ENCODE data around the gene RDH13.

The RDH13 gene

DNA sequence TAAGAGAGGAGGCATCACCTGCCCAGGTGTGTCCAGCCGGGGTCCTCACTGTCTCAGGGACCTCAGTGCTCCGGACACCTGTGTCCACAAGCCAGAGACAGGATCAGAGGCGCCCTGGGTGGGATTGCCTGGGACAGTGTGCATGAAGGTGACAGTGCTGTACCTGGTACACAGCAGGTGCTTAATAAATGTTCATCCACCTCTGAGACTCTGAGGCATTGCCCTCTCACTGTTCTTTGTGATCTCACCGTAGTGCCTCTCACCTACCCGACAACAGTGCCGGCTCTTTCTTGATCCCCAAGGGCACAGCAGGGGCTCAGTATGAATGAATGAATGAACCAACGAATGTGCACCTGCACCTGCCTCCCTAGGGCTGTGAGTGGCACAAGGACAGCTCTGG is 9.2 kb downstream of the RDH13 start:
- TF ChIP-seq, protein P1, sequence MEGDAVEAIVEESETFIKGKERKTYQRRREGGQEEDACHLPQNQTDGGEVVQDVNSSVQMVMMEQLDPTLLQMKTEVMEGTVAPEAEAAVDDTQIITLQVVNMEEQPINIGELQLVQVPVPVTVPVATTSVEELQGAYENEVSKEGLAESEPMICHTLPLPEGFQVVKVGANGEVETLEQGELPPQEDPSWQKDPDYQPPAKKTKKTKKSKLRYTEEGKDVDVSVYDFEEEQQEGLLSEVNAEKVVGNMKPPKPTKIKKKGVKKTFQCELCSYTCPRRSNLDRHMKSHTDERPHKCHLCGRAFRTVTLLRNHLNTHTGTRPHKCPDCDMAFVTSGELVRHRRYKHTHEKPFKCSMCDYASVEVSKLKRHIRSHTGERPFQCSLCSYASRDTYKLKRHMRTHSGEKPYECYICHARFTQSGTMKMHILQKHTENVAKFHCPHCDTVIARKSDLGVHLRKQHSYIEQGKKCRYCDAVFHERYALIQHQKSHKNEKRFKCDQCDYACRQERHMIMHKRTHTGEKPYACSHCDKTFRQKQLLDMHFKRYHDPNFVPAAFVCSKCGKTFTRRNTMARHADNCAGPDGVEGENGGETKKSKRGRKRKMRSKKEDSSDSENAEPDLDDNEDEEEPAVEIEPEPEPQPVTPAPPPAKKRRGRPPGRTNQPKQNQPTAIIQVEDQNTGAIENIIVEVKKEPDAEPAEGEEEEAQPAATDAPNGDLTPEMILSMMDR (IDR thresholded peaks at IDR 0.05) = no peak

DNA sequence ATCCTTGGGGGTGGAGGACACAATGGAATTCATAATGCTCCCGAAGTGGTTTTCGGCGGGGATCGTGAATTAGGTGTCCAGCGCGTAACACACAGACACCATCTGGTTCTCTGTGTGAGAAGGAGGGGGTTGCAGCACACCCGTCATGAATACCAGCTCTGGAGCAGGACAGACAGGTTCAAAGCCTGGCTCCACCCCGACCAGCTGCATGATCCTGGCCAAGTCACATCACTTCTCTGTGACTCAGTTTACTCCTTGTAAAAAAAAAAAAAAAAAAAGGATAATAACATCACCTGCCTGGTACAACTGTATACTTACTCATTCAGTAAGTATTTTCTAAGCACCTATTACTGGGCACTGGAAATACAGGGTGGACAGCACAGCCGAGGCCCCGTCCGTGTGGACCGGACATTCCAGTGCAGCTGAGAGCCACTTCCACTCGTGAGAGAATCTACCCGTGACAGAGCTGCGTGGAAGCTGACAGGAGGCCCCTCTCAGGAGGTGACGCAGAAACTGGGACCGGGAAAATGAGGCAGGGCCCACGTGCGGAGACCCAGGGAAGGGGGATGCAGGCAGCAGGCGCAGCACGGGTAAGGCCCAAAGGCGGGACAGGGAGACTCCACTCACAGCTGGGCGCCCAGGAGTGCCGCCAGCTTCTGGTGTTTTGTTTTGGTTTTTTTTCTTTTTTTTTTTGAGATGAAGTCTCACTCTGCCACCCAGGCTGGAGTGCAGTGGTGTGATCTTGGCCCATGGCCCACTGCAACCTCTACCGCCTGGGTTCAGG is 12.0 kb downstream of the RDH13 start:
- TF ChIP-seq, protein P1 (IDR thresholded peaks at IDR 0.05) = no peak

DNA sequence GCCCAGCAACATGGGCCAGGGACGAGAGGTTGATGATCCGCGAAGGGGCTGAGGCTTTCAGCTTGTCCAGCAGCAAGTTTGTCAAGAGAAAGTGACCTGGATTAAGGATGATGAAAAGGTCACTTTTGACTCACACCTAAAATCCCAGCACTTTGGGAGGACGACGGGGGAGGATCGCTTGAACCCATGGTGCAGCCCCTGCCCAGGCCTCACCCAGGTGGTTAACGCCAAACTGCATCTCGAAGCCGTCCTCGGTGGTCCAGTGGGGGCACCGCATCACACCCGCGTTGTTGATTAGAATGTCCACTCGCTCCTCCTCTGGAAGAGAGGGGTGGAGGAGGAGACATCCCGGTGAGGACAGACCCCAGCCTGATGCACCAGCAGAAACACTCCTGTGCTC is 14.5 kb downstream of the RDH13 start:
- TF ChIP-seq, protein P1 (IDR thresholded peaks at IDR 0.05) = no peak

DNA sequence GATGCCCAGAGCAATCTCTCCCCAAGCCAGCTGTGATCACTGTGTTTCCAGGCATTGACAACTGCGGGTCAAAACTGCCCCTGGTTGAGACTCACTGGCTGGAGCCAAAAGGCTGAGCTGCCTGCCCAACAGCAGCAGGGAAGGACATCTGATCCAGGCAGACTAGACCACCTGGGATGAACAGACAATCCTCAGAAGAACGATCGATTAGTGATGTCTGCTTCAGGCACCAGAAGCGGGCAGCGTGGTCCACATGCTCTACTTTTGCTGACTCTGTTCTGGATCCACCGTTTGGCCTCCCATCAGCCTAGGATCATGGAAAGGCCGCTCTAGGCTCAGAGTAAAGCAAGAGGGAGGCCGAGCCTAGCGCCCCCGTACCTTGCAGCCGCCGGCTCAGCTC is 15.0 kb downstream of the RDH13 start:
- TF ChIP-seq, protein P1 (IDR thresholded peaks at IDR 0.05) = no peak

DNA sequence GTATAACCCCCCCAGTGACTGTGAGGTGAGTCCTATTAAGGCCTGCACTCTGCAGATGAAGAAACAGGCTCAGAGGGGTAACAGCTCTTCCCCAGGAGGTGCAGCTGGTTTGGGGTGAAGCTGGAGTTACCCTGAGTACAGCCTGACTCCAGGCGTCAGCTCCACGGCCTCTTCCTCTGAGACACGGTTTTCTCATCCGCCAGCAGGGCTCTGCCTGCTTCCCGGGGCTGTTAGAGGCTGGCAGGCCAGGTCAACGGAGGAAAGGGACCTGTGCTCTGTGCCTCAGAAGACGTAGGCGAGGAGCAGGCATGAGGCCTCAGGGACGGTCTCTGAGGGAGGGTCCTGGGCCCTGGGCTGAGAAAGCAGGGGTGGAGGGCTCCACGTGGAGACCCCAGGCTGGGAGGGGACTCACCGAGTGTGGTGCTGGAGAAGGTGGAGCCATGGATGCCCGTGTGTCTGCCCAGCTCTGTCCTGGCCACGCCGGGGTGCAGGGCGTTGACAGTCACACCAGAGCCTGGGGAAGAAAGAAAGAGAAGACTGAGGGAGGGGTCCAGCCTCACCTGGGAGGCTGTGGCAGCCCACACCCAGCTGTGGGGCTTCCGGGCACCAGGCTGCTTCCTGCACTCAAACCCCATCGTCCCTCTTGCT is 15.8 kb downstream of the RDH13 start:
- TF ChIP-seq, protein P1 (IDR thresholded peaks at IDR 0.05) = no peak

DNA sequence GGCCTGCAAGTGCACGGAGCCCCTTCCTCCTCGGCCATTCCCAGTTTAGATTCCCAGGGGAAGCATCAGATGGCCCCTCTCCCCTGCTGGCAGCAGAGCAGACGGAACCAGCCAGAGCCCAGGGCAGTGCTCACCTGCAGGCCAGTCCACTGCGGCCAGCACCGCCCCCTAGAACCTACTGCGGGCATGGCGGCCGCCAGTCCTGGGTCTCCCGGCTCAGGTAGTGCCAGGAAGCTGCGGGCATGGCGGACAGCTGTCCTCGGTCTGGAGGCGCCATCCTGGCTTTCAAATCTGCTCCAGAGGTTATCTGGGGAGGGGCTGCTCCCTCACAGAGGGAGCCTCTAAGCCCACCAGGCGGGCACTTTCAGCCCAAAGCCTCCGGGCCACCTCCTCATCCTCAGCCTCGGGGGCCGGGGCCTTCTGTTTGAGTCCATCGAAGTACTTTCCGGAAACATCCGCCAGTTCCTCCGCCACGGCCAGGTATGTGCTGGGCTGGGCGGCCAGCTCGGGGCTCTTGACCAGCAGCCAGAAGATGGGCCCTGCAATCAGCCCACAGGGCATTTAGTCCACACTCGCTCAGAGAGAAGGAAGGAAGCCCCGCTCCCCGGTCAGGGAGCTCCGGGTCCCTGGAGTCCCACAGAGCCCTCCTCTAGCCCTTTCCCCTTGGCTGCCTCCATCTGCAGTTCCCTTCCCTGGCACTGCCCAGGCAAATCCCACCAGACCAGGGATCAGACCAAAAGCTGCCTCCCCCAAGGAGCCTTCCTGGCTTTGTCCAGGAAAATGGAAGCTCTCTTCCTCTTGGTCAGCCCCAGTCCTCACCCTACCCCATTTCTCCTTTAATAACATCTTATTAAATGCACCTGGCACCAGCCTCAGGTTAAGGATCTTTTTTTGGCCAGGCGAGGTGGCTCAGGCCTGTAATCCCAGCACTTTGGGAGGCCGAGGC is 17.9 kb downstream of the RDH13 start:
- TF ChIP-seq, protein P1 (IDR thresholded peaks at IDR 0.05) = no peak

DNA sequence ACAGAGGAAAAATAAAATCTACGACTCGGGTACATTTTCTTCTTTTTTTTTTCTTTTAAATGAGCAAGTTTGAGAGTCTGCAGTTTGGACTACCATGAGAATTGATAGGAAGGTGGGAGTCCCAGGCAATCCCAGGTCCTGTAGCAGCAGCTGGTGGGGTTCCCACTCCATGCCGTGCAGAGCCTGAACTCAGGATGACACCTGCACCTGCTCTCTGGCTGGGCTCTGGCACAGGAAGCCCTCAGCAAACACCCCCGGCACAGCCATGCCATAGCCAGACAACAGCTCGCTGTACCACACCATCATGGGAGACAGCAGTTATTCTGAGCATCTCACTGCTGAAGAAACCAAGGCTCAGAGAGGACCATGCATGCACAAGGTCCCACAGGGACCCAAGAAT is 18.7 kb downstream of the RDH13 start:
- TF ChIP-seq, protein P1 (IDR thresholded peaks at IDR 0.05) = no peak

All from LNCAP (cell line).